GM12878 (cell line): ENCODE measurements around the gene ULK4.

ENCODE experiments used
- CBFB ChIP-seq: IDR thresholded peaks from 2 replicates; pipeline ENCODE4 v1.6.1; 2016; ENCODE audit warnings: antibody characterized with exemption, low read depth
- EP300 ChIP-seq, 2 experiments: fragments of 150-350 bp in 1 of 2; IDR thresholded peaks; 2 replicates each; pipeline ENCODE4 v1.6.1; 2011 to 2012; ENCODE audit warnings: low read depth in 2 of 2, low read length in 2 of 2, borderline replicate concordance in 1 of 2, improper control_type of control experiment in 1 of 2, inconsistent platforms in 1 of 2; ENCODE audit not compliant: control insufficient read depth in 1 of 2
- GABPA ChIP-seq: IDR thresholded peaks from 2 replicates; pipeline ENCODE4 v1.6.1; 2014; ENCODE audit warnings: antibody characterized with exemption, low read depth, mild to moderate bottlenecking, inconsistent platforms
- TCF12 ChIP-seq: IDR thresholded peaks from 2 replicates; pipeline ENCODE4 v1.6.1; 2011; ENCODE audit warnings: low read depth, mild to moderate bottlenecking, low read length
- ZNF592 ChIP-seq: fragments of 450-650 bp; IDR thresholded peaks from 2 replicates; pipeline ENCODE4 v1.6.1; 2017; ENCODE audit warnings: mild to moderate bottlenecking, moderate library complexity
- TF ChIP-seq, protein P1 (sequence below): IDR thresholded peaks from 2 replicates; pipeline ENCODE4 v1.6.1; 2012; ENCODE audit warnings: low read depth, low read length, improper control_type of control experiment
- TF ChIP-seq, protein P2 (sequence below): fragments of 450-650 bp; IDR thresholded peaks from 2 replicates; pipeline ENCODE4 v1.6.1; 2017; ENCODE audit warnings: antibody characterized with exemption, mild to moderate bottlenecking, moderate library complexity

DNA sequence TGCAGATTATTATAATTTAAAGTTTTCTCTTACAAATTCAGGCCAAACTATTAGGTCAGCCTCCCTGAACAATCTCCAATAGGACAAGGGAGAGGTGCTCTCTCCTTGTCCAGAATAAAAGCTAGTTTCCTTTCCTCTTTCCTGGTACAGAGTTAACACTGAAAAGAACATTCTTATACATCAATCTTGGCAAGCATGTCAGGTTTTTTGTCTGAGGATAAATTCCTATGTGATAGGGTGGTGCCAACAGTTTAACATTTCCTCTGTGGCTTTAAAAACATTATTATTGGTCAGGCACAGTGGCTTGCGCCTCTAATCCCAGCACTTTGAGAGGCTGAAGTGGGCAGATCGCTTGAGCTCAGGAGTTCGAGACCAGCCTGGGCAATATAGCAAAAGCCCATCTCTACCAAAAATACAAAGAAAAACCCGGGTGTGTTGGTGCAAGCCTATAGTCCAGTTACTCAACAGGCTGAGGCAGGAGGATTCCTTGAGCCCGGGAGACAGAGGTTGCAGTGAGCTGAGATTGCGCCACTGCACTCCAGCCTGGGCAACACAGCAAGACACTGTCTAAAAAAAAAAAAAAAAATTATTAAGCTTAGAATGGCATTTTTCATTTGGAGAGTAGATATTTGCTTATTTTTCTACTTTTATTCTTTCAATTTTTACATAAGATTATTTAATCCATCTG lies 13.7 kb upstream of the ULK4 start:
- TF ChIP-seq ZNF592 = no peak
- TF ChIP-seq, protein P1, sequence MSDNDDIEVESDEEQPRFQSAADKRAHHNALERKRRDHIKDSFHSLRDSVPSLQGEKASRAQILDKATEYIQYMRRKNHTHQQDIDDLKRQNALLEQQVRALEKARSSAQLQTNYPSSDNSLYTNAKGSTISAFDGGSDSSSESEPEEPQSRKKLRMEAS = no peak
- TF ChIP-seq TCF12 = no peak
- TF ChIP-seq EP300 (IDR thresholded peaks at IDR 0.05; ENCODE audit: borderline replicate concordance in 1 of 2, control insufficient read depth in 1 of 2, low read depth in 2 of 2, low read length in 2 of 2) = no peak
- TF ChIP-seq CBFB = no peak
- TF ChIP-seq, protein P2, sequence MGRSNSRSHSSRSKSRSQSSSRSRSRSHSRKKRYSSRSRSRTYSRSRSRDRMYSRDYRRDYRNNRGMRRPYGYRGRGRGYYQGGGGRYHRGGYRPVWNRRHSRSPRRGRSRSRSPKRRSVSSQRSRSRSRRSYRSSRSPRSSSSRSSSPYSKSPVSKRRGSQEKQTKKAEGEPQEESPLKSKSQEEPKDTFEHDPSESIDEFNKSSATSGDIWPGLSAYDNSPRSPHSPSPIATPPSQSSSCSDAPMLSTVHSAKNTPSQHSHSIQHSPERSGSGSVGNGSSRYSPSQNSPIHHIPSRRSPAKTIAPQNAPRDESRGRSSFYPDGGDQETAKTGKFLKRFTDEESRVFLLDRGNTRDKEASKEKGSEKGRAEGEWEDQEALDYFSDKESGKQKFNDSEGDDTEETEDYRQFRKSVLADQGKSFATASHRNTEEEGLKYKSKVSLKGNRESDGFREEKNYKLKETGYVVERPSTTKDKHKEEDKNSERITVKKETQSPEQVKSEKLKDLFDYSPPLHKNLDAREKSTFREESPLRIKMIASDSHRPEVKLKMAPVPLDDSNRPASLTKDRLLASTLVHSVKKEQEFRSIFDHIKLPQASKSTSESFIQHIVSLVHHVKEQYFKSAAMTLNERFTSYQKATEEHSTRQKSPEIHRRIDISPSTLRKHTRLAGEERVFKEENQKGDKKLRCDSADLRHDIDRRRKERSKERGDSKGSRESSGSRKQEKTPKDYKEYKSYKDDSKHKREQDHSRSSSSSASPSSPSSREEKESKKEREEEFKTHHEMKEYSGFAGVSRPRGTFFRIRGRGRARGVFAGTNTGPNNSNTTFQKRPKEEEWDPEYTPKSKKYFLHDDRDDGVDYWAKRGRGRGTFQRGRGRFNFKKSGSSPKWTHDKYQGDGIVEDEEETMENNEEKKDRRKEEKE = no peak
- TF ChIP-seq GABPA = no peak
